ENCODE data around the gene PRRG3.

- no peak for TF ChIP-seq SP1 (CRISPR knock-in tag; conservative IDR thresholded peaks at IDR 0.05)
- TF ChIP-seq ATF2 (CRISPR knock-in tag; IDR thresholded peaks at IDR 0.05; ENCODE audit: borderline replicate concordance, low read depth): no peak
- TF ChIP-seq, protein P1, sequence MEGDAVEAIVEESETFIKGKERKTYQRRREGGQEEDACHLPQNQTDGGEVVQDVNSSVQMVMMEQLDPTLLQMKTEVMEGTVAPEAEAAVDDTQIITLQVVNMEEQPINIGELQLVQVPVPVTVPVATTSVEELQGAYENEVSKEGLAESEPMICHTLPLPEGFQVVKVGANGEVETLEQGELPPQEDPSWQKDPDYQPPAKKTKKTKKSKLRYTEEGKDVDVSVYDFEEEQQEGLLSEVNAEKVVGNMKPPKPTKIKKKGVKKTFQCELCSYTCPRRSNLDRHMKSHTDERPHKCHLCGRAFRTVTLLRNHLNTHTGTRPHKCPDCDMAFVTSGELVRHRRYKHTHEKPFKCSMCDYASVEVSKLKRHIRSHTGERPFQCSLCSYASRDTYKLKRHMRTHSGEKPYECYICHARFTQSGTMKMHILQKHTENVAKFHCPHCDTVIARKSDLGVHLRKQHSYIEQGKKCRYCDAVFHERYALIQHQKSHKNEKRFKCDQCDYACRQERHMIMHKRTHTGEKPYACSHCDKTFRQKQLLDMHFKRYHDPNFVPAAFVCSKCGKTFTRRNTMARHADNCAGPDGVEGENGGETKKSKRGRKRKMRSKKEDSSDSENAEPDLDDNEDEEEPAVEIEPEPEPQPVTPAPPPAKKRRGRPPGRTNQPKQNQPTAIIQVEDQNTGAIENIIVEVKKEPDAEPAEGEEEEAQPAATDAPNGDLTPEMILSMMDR (IDR thresholded peaks at IDR 0.05): peak; percentile 39
- TF ChIP-seq NFATC4 (CRISPR knock-in tag; IDR thresholded peaks at IDR 0.05): no peak
- TF ChIP-seq, protein P2, sequence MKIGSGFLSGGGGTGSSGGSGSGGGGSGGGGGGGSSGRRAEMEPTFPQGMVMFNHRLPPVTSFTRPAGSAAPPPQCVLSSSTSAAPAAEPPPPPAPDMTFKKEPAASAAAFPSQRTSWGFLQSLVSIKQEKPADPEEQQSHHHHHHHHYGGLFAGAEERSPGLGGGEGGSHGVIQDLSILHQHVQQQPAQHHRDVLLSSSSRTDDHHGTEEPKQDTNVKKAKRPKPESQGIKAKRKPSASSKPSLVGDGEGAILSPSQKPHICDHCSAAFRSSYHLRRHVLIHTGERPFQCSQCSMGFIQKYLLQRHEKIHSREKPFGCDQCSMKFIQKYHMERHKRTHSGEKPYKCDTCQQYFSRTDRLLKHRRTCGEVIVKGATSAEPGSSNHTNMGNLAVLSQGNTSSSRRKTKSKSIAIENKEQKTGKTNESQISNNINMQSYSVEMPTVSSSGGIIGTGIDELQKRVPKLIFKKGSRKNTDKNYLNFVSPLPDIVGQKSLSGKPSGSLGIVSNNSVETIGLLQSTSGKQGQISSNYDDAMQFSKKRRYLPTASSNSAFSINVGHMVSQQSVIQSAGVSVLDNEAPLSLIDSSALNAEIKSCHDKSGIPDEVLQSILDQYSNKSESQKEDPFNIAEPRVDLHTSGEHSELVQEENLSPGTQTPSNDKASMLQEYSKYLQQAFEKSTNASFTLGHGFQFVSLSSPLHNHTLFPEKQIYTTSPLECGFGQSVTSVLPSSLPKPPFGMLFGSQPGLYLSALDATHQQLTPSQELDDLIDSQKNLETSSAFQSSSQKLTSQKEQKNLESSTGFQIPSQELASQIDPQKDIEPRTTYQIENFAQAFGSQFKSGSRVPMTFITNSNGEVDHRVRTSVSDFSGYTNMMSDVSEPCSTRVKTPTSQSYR (CRISPR knock-in tag; IDR thresholded peaks at IDR 0.05): no peak
- no peak for TF ChIP-seq GTF2I (CRISPR knock-in tag; conservative IDR thresholded peaks at IDR 0.05)
- no peak for TF ChIP-seq OVOL2 (CRISPR knock-in tag; IDR thresholded peaks at IDR 0.05; ENCODE audit: borderline replicate concordance)
- no peak for TF ChIP-seq RELA (CRISPR knock-in tag; IDR thresholded peaks at IDR 0.05; ENCODE audit: borderline replicate concordance)
- no peak for TF ChIP-seq TEAD4 (CRISPR knock-in tag; IDR thresholded peaks at IDR 0.05)
Observed at GRCh38 chrX:151713849-151714248, 18.6 kb downstream of the PRRG3 start.

Data from WTC11 (cell line).